Stimulated activated CD8-positive, alpha-beta memory T cell treated with anti-CD3 and anti-CD28 coated beads, Interleukin-4, amount 100 ng/mL, for 24 hours (primary cell): ENCODE measurements around the gene CYP1A1.
"Not testable (repeated sequence)": the region's sequence is repeated elsewhere in the genome, so short reads cannot be mapped to it uniquely, and the experiment has no call there.

Source experiments
- DNase-seq: peaks from one replicate; pipeline ENCODE4 v3.0.0-alpha.2; 2020; ENCODE audit warnings: low read depth

Gene CYP1A1

GRCh38 chr15:74738239-74738638 lies 12.9 kb upstream of the CYP1A1 start:
- DNase-seq: not testable (repeated sequence)

GRCh38 chr15:74735305-74735704 lies 10.0 kb upstream of the CYP1A1 start:
- DNase-seq: no peak

GRCh38 chr15:74733269-74733668 lies 7.9 kb upstream of the CYP1A1 start:
- no peak for DNase-seq

- no peak for DNase-seq
These were observed 7.5 kb upstream of the CYP1A1 start for GRCh38 chr15:74732846-74733245.

- no peak for DNase-seq
These were observed 5.4 kb upstream of the CYP1A1 start for GRCh38 chr15:74730619-74731316.

GRCh38 chr15:74729372-74729771 lies 4.0 kb upstream of the CYP1A1 start:
- DNase-seq: not testable (repeated sequence)

GRCh38 chr15:74728699-74729098 lies 3.4 kb upstream of the CYP1A1 start:
- not testable (repeated sequence) for DNase-seq

- DNase-seq: no peak
These were observed 2.4 kb upstream of the CYP1A1 start for GRCh38 chr15:74727727-74728126.

GRCh38 chr15:74726774-74727164 lies 1.4 kb upstream of the CYP1A1 start:
- DNase-seq: no peak

GRCh38 chr15:74725845-74726773 lies 781 bp upstream of the CYP1A1 start:
- peak; percentile 54 for DNase-seq

GRCh38 chr15:74724570-74725224 lies 631 bp downstream of the CYP1A1 start:
- DNase-seq: no peak

GRCh38 chr15:74723754-74724334 lies 1.5 kb downstream of the CYP1A1 start:
- no peak for DNase-seq

GRCh38 chr15:74723187-74723586 lies 2.1 kb downstream of the CYP1A1 start:
- no peak for DNase-seq

GRCh38 chr15:74722591-74722990 lies 2.7 kb downstream of the CYP1A1 start:
- DNase-seq: no peak

GRCh38 chr15:74716651-74717050 lies 8.7 kb downstream of the CYP1A1 start:
- no peak for DNase-seq

- DNase-seq: no peak
These were observed 13.0 kb downstream of the CYP1A1 start for GRCh38 chr15:74712311-74712710.

- no peak for DNase-seq
These were observed 14.8 kb downstream of the CYP1A1 start for GRCh38 chr15:74710319-74711094.

- DNase-seq: no peak
These were observed 15.4 kb downstream of the CYP1A1 start for GRCh38 chr15:74709892-74710291.

GRCh38 chr15:74709011-74709410 lies 16.3 kb downstream of the CYP1A1 start:
- no peak for DNase-seq

- DNase-seq: no peak
These were observed 28.5 kb downstream of the CYP1A1 start for GRCh38 chr15:74696808-74697207.

GRCh38 chr15:74696398-74696729 lies 29.0 kb downstream of the CYP1A1 start:
- no peak for DNase-seq
